Liver (tissue), 9 donors: ENCODE measurements around the gene CYFIP2. TPM values are rescaled to one million over a fixed set of nuclear protein-coding genes. Genes with fewer than 3 reads are reported as not detected.

ENCODE experiments used
- DNase-seq: peaks from one replicate; pipeline ENCODE4 v3.0.0-alpha.2; 2017; ENCODE audit warnings: low spot score
- H3K27ac ChIP-seq, 2 donors: one replicate each; pipeline ENCODE4 v1.7.0; 2013; ENCODE audit warnings: inconsistent platforms in 2 of 2, low read length in 2 of 2, control low read depth in 1 of 2, low read depth in 1 of 2, mild to moderate bottlenecking in 1 of 2
- H3K27me3 ChIP-seq, 4 donors: one replicate each; pipeline versions ENCODE4 v1.6.1 to v1.7.0; 2013; ENCODE audit warnings: low read length in 3 of 4, inconsistent platforms in 1 of 4, mild to moderate bottlenecking in 1 of 4, moderate library complexity in 1 of 4; ENCODE audit not compliant: control insufficient read depth in 4 of 4, insufficient read depth in 4 of 4
- H3K36me3 ChIP-seq, 4 donors: one replicate each; pipeline versions ENCODE4 v1.6.1 to v1.7.0; 2013; ENCODE audit warnings: low read length in 3 of 4, mild to moderate bottlenecking in 3 of 4, low read depth in 1 of 4, moderate library complexity in 1 of 4; ENCODE audit not compliant: control insufficient read depth in 4 of 4, insufficient read depth in 3 of 4
- H3K4me1 ChIP-seq, 4 donors: one replicate each; pipeline versions ENCODE4 v1.6.1 to v1.7.0; 2013; ENCODE audit warnings: low read length in 3 of 4, mild to moderate bottlenecking in 3 of 4, moderate library complexity in 1 of 4; ENCODE audit not compliant: control insufficient read depth in 4 of 4, insufficient read depth in 4 of 4
- H3K4me3 ChIP-seq, 3 donors: one replicate each; pipeline versions ENCODE4 v1.6.1 to v1.7.0; 2013; ENCODE audit warnings: low read length in 3 of 3, control low read depth in 1 of 3, low read depth in 1 of 3, mild to moderate bottlenecking in 1 of 3
- H3K9ac ChIP-seq, 2 donors: one replicate each; pipeline ENCODE4 v1.7.0; 2013; ENCODE audit warnings: low read length in 2 of 2, mild to moderate bottlenecking in 2 of 2, moderate library complexity in 2 of 2, control low read depth in 1 of 2, low read depth in 1 of 2
- H3K9me3 ChIP-seq, 4 donors: one replicate each; pipeline versions ENCODE4 v1.6.1 to v1.7.0; 2013; ENCODE audit warnings: low read length in 3 of 4; ENCODE audit not compliant: control insufficient read depth in 4 of 4
- FOXA2 ChIP-seq: IDR thresholded peaks from 2 replicates; pipeline ENCODE4 v1.6.1; 2016; ENCODE audit warnings: antibody characterized with exemption
- GABPA ChIP-seq, 2 donors: IDR thresholded peaks in 1 of 2; conservative IDR thresholded peaks in 1 of 2; 2 replicates each; pipeline ENCODE4 v1.6.1; 2016; ENCODE audit warnings: antibody characterized with exemption in 2 of 2, mild to moderate bottlenecking in 1 of 2, moderate library complexity in 1 of 2
- HNF4A ChIP-seq, 2 donors: conservative IDR thresholded peaks; 2 replicates each; pipeline ENCODE4 v1.6.1; 2016; ENCODE audit warnings: antibody characterized with exemption in 2 of 2, mild to moderate bottlenecking in 2 of 2
- HNF4G ChIP-seq: IDR thresholded peaks from 2 replicates; pipeline ENCODE4 v1.6.1; 2016; ENCODE audit warnings: antibody characterized with exemption
- JUND ChIP-seq, 2 donors: IDR thresholded peaks; 2 replicates each; pipeline ENCODE4 v1.6.1; 2016; ENCODE audit warnings: antibody characterized with exemption in 2 of 2
- NR2F2 ChIP-seq: IDR thresholded peaks from 2 replicates; pipeline ENCODE4 v1.6.1; 2016; ENCODE audit warnings: antibody characterized with exemption
- RAD21 ChIP-seq, 2 donors: IDR thresholded peaks; 2 replicates each; pipeline ENCODE4 v1.6.1; 2016; ENCODE audit warnings: antibody characterized with exemption in 2 of 2, mild to moderate bottlenecking in 2 of 2
- TAF1 ChIP-seq: conservative IDR thresholded peaks from 2 replicates; pipeline ENCODE4 v1.6.1; 2016; ENCODE audit warnings: antibody characterized with exemption, mild to moderate bottlenecking
- YY1 ChIP-seq: IDR thresholded peaks from 2 replicates; pipeline ENCODE4 v1.6.1; 2016; ENCODE audit warnings: antibody characterized with exemption, mild to moderate bottlenecking
- WGBS: extraction: QIAGEN DNeasy Blood & Tissue Kit; methylation state at CpG from one replicate; pipeline ENCODE4 v1.1.7; 2013; 5-methylcytosine and 5-hydroxymethylcytosine counted together
- polyA plus RNA-seq, 2 donors: library from polyadenylated mRNA; stranded (reverse) in 1 of 2; unstranded in 1 of 2; fragments of 200-250 nt in 1 of 2; fragments of >200 nt in 1 of 2; fragmentation: Nextera tagmentation in 1 of 2; extraction: Ambion mirVana in 1 of 2; gene quantifications; one replicate each; pipeline versions ENCODE4 v1.2.1 to v1.2.3, GENCODE V29; 2013 to 2015
- total RNA-seq, 2 donors: library from RNA; depleted of rRNA; stranded (reverse); fragments of >200 nt; gene quantifications; one replicate each; pipeline ENCODE4 v1.2.3, GENCODE V29; 2014
- TF ChIP-seq, protein P1 (sequence below): IDR thresholded peaks from 2 replicates; pipeline ENCODE4 v1.6.1; 2016; ENCODE audit warnings: antibody characterized with exemption
- TF ChIP-seq, protein P2 (sequence below): IDR thresholded peaks from 2 replicates; pipeline ENCODE4 v1.6.1; 2016; ENCODE audit warnings: antibody characterized with exemption
- TF ChIP-seq, protein P3 (sequence below): IDR thresholded peaks from 2 replicates; pipeline ENCODE4 v1.6.1; 2016; ENCODE audit warnings: antibody characterized with exemption
- TF ChIP-seq, protein P4 (sequence below): IDR thresholded peaks from 2 replicates; pipeline ENCODE4 v1.6.1; 2016; ENCODE audit warnings: antibody characterized with exemption, mild to moderate bottlenecking
- donor health status: healthy.
- donor health status: healthy.
- donor health status: healthy.
- donor health status: healthy.
- donor health status: healthy.

Gene CYFIP2
- total and polyA plus RNA-seq, 4 donors: 12.6 to 38.9 (median 28.2) TPM

DNA sequence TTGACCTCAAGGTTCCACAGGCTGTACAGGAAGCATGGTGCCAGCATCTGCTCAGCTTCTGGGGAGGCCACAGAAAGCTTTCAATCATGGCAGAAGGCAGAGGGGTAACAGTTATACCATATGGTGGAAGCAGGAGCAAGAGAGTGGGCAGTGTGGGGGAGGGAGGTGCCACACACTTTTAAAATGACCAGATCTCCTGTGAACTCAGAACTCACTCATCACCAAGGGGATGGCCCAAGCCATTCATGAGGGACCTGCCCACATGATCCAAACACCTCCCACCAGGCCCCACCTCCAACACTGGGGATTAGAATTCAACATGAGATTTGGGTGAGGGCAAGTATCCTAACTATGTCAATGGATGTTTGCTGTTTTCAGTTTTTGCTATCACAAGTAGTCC, 16.2 kb downstream of the CYFIP2 start (continued):
- TF ChIP-seq, protein P1, sequence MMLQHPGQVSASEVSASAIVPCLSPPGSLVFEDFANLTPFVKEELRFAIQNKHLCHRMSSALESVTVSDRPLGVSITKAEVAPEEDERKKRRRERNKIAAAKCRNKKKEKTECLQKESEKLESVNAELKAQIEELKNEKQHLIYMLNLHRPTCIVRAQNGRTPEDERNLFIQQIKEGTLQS: no peak
- no peak for TF ChIP-seq JUND (IDR thresholded peaks at IDR 0.05)
- TF ChIP-seq, protein P2, sequence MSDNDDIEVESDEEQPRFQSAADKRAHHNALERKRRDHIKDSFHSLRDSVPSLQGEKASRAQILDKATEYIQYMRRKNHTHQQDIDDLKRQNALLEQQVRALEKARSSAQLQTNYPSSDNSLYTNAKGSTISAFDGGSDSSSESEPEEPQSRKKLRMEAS: no peak
- no peak for TF ChIP-seq TAF1
- no peak for TF ChIP-seq HNF4A (conservative IDR thresholded peaks at IDR 0.05)
- TF ChIP-seq YY1: no peak

DNA sequence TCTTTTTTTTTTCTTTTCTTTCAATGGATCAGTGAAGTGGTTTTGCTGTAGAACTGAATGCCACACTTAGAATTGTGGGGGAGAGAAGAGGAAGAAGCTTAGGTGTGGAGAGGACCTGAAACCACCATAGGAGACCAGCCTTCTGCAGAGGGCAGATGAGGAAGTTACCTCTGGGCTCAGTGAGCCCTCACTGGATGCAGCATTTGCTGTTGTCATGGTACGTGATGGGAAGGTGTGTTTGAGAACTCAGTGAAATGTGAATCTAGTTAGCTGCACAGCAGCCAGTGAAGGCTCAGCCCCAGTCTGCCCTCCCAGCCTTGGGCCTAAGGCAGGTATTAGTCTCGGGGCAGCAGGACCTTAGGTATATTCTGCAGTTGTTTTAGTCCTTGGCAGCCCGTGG, 17.5 kb downstream of the CYFIP2 start:
- Histone ChIP-seq H3K27ac (peak overlapping the region; percentile 4 to 38), H3K36me3 (no peaks in the 10 kb centered on the region), H3K4me1 (peaks cover 7 to 27% (median 17%) of the 10 kb centered on the region in 4 donors), H3K4me3 (no peak overlapping the region), H3K27me3 (no peaks in the 10 kb centered on the region), H3K9ac (no peak overlapping the region), H3K9me3 (no peaks in the 10 kb centered on the region)
- no peak for TF ChIP-seq NR2F2
- DNase-seq: no peak
- WGBS: 83% methylated on average over 3 of the region's 3 CpGs

DNA sequence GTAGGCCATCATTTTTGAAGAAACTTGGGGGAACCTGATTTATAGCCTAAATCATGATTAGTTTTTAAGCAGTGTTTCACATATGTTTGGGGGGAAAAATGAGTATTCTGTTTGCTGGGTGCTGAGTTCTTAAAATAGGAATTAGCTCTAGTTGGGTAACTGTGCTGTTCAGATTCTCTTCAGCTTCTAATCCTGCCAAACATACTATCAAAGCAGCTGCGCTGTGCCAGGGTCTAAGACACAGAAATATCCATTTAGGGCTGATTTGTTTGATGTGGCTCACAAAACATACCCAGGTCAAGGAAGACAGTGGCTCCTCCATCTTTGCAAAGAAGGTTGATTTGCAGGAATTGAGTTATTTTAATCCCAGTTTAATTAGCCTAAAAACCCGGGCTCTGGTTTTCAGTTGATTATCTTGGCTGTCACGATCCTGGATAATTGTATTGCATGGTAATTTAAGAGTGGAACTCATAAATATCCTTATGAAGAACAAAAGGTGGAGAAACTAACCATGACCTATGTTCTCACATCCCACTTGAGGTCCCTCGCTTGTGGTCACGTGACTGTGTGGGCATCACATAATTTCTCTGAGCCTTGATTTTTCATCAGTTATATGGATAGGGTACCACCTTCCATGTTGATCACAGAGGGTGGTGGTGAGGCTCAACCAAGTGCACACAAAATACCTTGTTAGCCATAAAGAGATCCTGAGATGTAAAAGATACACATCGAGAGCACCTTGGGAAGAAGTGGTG, 18.7 kb downstream of the CYFIP2 start:
- Histone ChIP-seq H3K9ac (no peak overlapping the region), H3K27me3 (no peaks in the 10 kb centered on the region), H3K4me3 (no peak overlapping the region), H3K9me3 (no peaks in the 10 kb centered on the region), H3K4me1 (peaks cover 7 to 38% (median 25%) of the 10 kb centered on the region in 4 donors), H3K36me3 (no peaks in the 10 kb centered on the region), H3K27ac (no peak overlapping the region)
- no peak for TF ChIP-seq GABPA (IDR thresholded peaks at IDR 0.05 in 1 of 2, conservative IDR thresholded peaks at IDR 0.05 in 1 of 2)
- no peak for TF ChIP-seq HNF4G
- TF ChIP-seq TAF1: no peak
- no peak for TF ChIP-seq HNF4A (conservative IDR thresholded peaks at IDR 0.05)
- no peak for TF ChIP-seq FOXA2
- TF ChIP-seq, protein P3, sequence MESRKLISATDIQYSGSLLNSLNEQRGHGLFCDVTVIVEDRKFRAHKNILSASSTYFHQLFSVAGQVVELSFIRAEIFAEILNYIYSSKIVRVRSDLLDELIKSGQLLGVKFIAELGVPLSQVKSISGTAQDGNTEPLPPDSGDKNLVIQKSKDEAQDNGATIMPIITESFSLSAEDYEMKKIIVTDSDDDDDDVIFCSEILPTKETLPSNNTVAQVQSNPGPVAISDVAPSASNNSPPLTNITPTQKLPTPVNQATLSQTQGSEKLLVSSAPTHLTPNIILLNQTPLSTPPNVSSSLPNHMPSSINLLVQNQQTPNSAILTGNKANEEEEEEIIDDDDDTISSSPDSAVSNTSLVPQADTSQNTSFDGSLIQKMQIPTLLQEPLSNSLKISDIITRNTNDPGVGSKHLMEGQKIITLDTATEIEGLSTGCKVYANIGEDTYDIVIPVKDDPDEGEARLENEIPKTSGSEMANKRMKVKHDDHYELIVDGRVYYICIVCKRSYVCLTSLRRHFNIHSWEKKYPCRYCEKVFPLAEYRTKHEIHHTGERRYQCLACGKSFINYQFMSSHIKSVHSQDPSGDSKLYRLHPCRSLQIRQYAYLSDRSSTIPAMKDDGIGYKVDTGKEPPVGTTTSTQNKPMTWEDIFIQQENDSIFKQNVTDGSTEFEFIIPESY: no peak
- TF ChIP-seq, protein P4, sequence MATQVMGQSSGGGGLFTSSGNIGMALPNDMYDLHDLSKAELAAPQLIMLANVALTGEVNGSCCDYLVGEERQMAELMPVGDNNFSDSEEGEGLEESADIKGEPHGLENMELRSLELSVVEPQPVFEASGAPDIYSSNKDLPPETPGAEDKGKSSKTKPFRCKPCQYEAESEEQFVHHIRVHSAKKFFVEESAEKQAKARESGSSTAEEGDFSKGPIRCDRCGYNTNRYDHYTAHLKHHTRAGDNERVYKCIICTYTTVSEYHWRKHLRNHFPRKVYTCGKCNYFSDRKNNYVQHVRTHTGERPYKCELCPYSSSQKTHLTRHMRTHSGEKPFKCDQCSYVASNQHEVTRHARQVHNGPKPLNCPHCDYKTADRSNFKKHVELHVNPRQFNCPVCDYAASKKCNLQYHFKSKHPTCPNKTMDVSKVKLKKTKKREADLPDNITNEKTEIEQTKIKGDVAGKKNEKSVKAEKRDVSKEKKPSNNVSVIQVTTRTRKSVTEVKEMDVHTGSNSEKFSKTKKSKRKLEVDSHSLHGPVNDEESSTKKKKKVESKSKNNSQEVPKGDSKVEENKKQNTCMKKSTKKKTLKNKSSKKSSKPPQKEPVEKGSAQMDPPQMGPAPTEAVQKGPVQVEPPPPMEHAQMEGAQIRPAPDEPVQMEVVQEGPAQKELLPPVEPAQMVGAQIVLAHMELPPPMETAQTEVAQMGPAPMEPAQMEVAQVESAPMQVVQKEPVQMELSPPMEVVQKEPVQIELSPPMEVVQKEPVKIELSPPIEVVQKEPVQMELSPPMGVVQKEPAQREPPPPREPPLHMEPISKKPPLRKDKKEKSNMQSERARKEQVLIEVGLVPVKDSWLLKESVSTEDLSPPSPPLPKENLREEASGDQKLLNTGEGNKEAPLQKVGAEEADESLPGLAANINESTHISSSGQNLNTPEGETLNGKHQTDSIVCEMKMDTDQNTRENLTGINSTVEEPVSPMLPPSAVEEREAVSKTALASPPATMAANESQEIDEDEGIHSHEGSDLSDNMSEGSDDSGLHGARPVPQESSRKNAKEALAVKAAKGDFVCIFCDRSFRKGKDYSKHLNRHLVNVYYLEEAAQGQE: no peak
- TF ChIP-seq JUND (IDR thresholded peaks at IDR 0.05): no peak
- TF ChIP-seq RAD21 (IDR thresholded peaks at IDR 0.05): no peak
- TF ChIP-seq, protein P1: no peak
- 86% methylated on average over 6 of the region's 6 CpGs for WGBS
- no peak for DNase-seq
